Lung (tissue), 12 donors: Measurements from ENCODE around the gene PCDH9. TPM values are rescaled to one million over a fixed set of nuclear protein-coding genes. Genes with fewer than 3 reads are reported as not detected.
"Not testable (repeated sequence)": the region's sequence is repeated elsewhere in the genome, so short reads cannot be mapped to it uniquely, and the experiment has no call there.

Experiments used
- ATAC-seq: fragments of 200-7000 bp; cut with Tn5 transposase; one replicate; pipeline ENCODE4 v1.9.1; 2020; ENCODE audit warnings: moderate number of reproducible peaks; ENCODE audit not compliant: insufficient read depth, low FRiP score
- DNase-seq, 3 donors: peaks; one replicate each; pipeline ENCODE4 v3.0.0-alpha.2; 2013 to 2017
- H3K27ac ChIP-seq, 2 donors: one replicate each; pipeline ENCODE4 v1.5.1; 2013; ENCODE audit warnings: mild to moderate bottlenecking in 2 of 2, moderate library complexity in 2 of 2, control low read depth in 1 of 2, inconsistent platforms in 1 of 2, low read depth in 1 of 2, low read length in 1 of 2
- H3K27me3 ChIP-seq, 3 donors: one replicate each; pipeline ENCODE4 v1.5.1; 2013; ENCODE audit warnings: low read length in 2 of 3; ENCODE audit not compliant: control insufficient read depth in 3 of 3, insufficient read depth in 3 of 3
- H3K36me3 ChIP-seq, 4 donors: one replicate each; pipeline ENCODE4 v1.5.1; 2013; ENCODE audit warnings: low read length in 4 of 4, mild to moderate bottlenecking in 1 of 4, moderate library complexity in 1 of 4; ENCODE audit not compliant: control insufficient read depth in 4 of 4, insufficient read depth in 4 of 4
- H3K4me1 ChIP-seq, 5 donors: one replicate each; pipeline ENCODE4 v1.5.1; 2013; ENCODE audit warnings: low read length in 5 of 5, mild to moderate bottlenecking in 2 of 5, moderate library complexity in 1 of 5; ENCODE audit not compliant: control insufficient read depth in 5 of 5, insufficient read depth in 5 of 5
- H3K4me3 ChIP-seq: one replicate; pipeline ENCODE4 v1.5.1; 2013; ENCODE audit warnings: mild to moderate bottlenecking, control low read depth, moderate library complexity
- H3K9ac ChIP-seq, 2 donors: one replicate each; pipeline ENCODE4 v1.5.1; 2013; ENCODE audit warnings: low read length in 2 of 2, control low read depth in 1 of 2; ENCODE audit not compliant: insufficient read depth in 1 of 2
- H3K9me3 ChIP-seq, 4 donors: one replicate each; pipeline ENCODE4 v1.5.1; 2013; ENCODE audit warnings: low read length in 3 of 4, mild to moderate bottlenecking in 1 of 4, moderate library complexity in 1 of 4; ENCODE audit not compliant: control insufficient read depth in 4 of 4, insufficient read depth in 3 of 4
- WGBS, 2 donors: extraction: QIAGEN DNeasy Blood & Tissue Kit; methylation state at CpG; one replicate each; pipeline ENCODE4 v1.1.7; 2013; 5-methylcytosine and 5-hydroxymethylcytosine counted together
- polyA plus RNA-seq, 2 donors: library from polyadenylated mRNA; stranded (reverse); fragments of 200-250 nt; gene quantifications; one replicate each; pipeline ENCODE4 v1.2.1, GENCODE V29; 2013
- total RNA-seq, 2 donors: library from RNA; depleted of rRNA in 1 of 2; stranded (reverse); fragments of >200 nt in 1 of 2; gene quantifications; one replicate each; pipeline ENCODE4 v1.2.1, GENCODE V29; 2014 to 2021
- TF ChIP-seq, protein P1 (sequence below): IDR thresholded peaks from 2 replicates; pipeline ENCODE4 v1.5.1; 2012; ENCODE audit warnings: mild to moderate bottlenecking; ENCODE audit errors: control extremely low read depth, extremely low read depth
- donor health status: control.
- donor health status: control.
- donor health status: Bipolar disorder and iron deficiency.
- donor health status: healthy.
- donor health status: DM: yes; HTN: yes; CAD: no.

The PCDH9 gene
- total and polyA plus RNA-seq, 4 donors = 0.68 to 22.2 (median 4.1) TPM

DNA sequence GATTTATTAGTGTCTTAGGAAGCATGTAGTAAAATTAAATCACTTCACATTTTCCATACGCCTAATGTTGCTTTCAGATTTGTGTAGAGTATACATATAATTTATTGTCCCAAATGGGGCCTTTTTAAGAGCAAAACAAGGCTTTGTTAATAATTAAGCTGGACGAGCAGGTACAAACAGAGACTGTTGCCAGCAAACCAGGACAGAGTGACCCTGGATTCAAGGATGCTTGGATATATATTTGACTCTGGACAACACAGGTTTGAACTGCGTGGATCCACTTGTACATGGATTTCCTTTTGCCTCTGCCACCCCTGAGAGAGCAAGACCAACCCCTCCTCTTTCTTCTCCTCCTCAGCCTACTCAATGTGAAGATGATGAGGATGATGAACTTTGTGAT is 454.9 kb downstream of the PCDH9 start:
- DNase-seq (no peak), ATAC-seq (no peak)
- 85 to 91% methylated on average over 3 of the region's 3 CpGs for WGBS, 2 donors
- Histone ChIP-seq H3K9ac (no peak overlapping the region), H3K4me3 (no peak overlapping the region), H3K27me3 (no peaks in the 10 kb centered on the region), H3K9me3 (no peaks in the 10 kb centered on the region), H3K27ac (no peak overlapping the region), H3K36me3 (no peaks in the 10 kb centered on the region), H3K4me1 (no peaks in the 10 kb centered on the region)
- TF ChIP-seq, protein P1, sequence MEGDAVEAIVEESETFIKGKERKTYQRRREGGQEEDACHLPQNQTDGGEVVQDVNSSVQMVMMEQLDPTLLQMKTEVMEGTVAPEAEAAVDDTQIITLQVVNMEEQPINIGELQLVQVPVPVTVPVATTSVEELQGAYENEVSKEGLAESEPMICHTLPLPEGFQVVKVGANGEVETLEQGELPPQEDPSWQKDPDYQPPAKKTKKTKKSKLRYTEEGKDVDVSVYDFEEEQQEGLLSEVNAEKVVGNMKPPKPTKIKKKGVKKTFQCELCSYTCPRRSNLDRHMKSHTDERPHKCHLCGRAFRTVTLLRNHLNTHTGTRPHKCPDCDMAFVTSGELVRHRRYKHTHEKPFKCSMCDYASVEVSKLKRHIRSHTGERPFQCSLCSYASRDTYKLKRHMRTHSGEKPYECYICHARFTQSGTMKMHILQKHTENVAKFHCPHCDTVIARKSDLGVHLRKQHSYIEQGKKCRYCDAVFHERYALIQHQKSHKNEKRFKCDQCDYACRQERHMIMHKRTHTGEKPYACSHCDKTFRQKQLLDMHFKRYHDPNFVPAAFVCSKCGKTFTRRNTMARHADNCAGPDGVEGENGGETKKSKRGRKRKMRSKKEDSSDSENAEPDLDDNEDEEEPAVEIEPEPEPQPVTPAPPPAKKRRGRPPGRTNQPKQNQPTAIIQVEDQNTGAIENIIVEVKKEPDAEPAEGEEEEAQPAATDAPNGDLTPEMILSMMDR = no peak

GRCh38 chr13:66774046-66774445 is 456.1 kb downstream of the PCDH9 start:
- WGBS, 2 donors = 83 to 85% methylated on average over 2 of the region's 2 CpGs
- no peaks in the 10 kb centered on the region for H3K36me3 ChIP-seq
- no peaks in the 10 kb centered on the region for H3K4me1 ChIP-seq
- ATAC-seq (no peak), DNase-seq (no peak)
- TF ChIP-seq, protein P1 = no peak
- H3K9me3 ChIP-seq = no peaks in the 10 kb centered on the region
- H3K27ac ChIP-seq = no peak overlapping the region
- no peak overlapping the region for H3K4me3 ChIP-seq
- H3K27me3 ChIP-seq = no peaks in the 10 kb centered on the region
- no peak overlapping the region for H3K9ac ChIP-seq

DNA sequence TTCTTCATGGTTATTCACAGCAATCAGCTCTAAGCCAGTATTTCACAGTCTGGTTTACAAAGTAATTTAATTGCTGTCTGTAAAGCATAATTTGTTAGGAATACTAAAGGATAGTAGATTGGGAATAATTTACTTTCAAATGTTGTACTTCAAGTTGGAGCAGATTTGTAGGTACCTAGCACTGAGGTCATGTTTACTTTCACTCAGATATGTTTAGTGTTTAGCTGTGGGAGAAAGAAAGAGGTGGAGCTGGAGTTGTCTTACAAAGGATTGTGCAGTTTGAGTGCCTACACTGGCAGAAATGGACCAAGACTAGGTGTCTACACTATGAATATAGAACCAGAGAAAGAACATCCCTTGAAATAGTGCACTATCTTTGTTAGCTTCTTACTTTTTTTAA is 464.6 kb downstream of the PCDH9 start:
- Histone ChIP-seq H3K36me3 (no peaks in the 10 kb centered on the region), H3K27ac (no peak overlapping the region), H3K4me1 (no peaks in the 10 kb centered on the region), H3K9me3 (peaks cover 0 to 8% (median 8%) of the 10 kb centered on the region in 4 donors), H3K9ac (no peak overlapping the region), H3K4me3 (no peak overlapping the region), H3K27me3 (no peaks in the 10 kb centered on the region)
- peak in 1 of 3 donors; percentile 3 for DNase-seq
- TF ChIP-seq, protein P1 = no peak
- ATAC-seq = no peak

DNA sequence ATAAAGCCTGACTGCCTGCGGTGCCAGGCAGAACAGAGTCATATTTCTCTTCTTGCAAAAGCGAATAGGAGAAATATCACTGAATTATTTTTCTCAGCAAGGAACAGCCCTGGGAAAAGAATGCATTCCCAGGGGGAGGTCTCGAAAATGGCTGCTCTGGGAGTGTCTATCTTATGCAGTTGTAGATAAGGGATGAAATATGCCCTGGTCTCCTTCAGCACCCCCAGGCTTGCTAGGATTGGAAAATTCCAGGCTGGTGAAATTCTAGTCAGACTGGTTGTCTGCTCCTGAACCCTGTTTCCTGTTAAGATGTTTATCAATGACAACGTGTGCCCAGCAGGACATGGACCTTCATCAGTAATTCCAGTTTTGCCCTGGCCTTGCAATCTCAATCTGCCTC is 469.5 kb downstream of the PCDH9 start:
- 87 to 88% methylated on average over 4 of the region's 4 CpGs for WGBS, 2 donors
- not testable (repeated sequence) for H3K9me3 ChIP-seq, H3K36me3 ChIP-seq, H3K9ac ChIP-seq, H3K4me3 ChIP-seq, H3K4me1 ChIP-seq, DNase-seq, ATAC-seq, H3K27ac ChIP-seq, H3K27me3 ChIP-seq
